GM12878 (cell line): ENCODE results near the gene KIF14. TPM values are rescaled to one million over a fixed set of nuclear protein-coding genes. Genes with fewer than 3 reads are reported as not detected.

Experiments
- ATAC-seq: fragments of 200-7000 bp; cut with Tn5 transposase; 3 replicates; pipeline ENCODE4 v1.9.1; 2020; ENCODE audit warnings: mild to moderate bottlenecking, moderate library complexity
- BruUV-seq: library from RNA; stranded (reverse); fragments of 400-500 nt; replicated peaks from 2 replicates; lab custom pipeline; 2021; lab: Mats Ljungman, UMichigan
- CTCF ChIA-PET: fragments of 300-600 bp; sonication (Branson Sonifier 250); formaldehyde crosslinking; extraction: SDS; loops from one replicate; lab custom pipeline; 2021; ENCODE audit warnings: inconsistent platforms; lab: Yijun Ruan, JAX
- POLR2A ChIA-PET: fragments of 350-600 bp; formaldehyde crosslinking; extraction: SDS; loops from one replicate; lab custom pipeline; 2021; ENCODE audit warnings: inconsistent platforms; lab: Charles Lee
- RAD21 ChIA-PET: fragments of 300-600 bp; sonication (Branson Sonifier 250); formaldehyde crosslinking; loops from one replicate; lab custom pipeline; 2023; ENCODE audit warnings: antibody characterized with exemption; ENCODE audit not compliant: unreplicated experiment; lab: Charles Lee
- SMC1A ChIA-PET: fragments of 300-600 bp; sonication (Branson Sonifier 250); formaldehyde crosslinking; loops from one replicate; lab custom pipeline; 2023; ENCODE audit not compliant: unreplicated experiment, uncharacterized antibody; lab: Charles Lee
- DNase-seq: peaks from one replicate; pipeline ENCODE4 v3.0.0-alpha.2; 2011; ENCODE audit warnings: low read depth, low spot score
- FAIRE-seq: peaks from 3 replicates; lab custom pipeline; 2011; peaks lifted over from hg19 to GRCh38; lab: Jason Lieb, UNC
- H2AFZ ChIP-seq: 2 replicates; pipeline ENCODE4 v1.6.0; 2011; ENCODE audit warnings: low read depth, low read length, control low read depth; ENCODE audit not compliant: control insufficient read depth
- H3K27ac ChIP-seq: 2 replicates; pipeline ENCODE4 v1.5.1; 2011; ENCODE audit warnings: control low read depth; ENCODE audit not compliant: control insufficient read depth, insufficient read depth
- H3K27me3 ChIP-seq, 2 experiments: replicated peaks in 1 of 2; 2 replicates each; pipeline versions ENCODE4 v1.6.0 to v1.6.1; 2011; ENCODE audit warnings: low read length in 1 of 2; ENCODE audit not compliant: control insufficient read depth in 2 of 2, insufficient read depth in 2 of 2
- H3K36me3 ChIP-seq, 2 experiments: 2 replicates each; pipeline ENCODE4 v1.5.1; 2011; ENCODE audit warnings: low read length in 1 of 2; ENCODE audit not compliant: control insufficient read depth in 2 of 2, insufficient read depth in 2 of 2
- H3K4me1 ChIP-seq: 2 replicates; pipeline ENCODE4 v1.6.1; 2011; ENCODE audit warnings: mild to moderate bottlenecking, low read length, moderate library complexity, mixed read lengths; ENCODE audit not compliant: control insufficient read depth, insufficient read depth
- H3K4me2 ChIP-seq: 2 replicates; pipeline ENCODE4 v1.6.0; 2011; ENCODE audit warnings: control low read depth; ENCODE audit not compliant: control insufficient read depth, insufficient read depth
- H3K4me3 ChIP-seq: fragments of 200-600 bp; sonication (generic); 2 replicates; pipeline ENCODE4 v1.5.1; 2016
- H3K79me2 ChIP-seq: 2 replicates; pipeline ENCODE4 v1.6.0; 2011; ENCODE audit warnings: low read length; ENCODE audit not compliant: control insufficient read depth, insufficient read depth
- H3K9ac ChIP-seq: 2 replicates; pipeline ENCODE4 v1.8.0; 2011; ENCODE audit warnings: low read length, control low read depth, mixed read lengths; ENCODE audit not compliant: control insufficient read depth, insufficient read depth
- H3K9me3 ChIP-seq: replicated peaks from 3 replicates; pipeline ENCODE4 v1.5.1; 2011; ENCODE audit warnings: mild to moderate bottlenecking, low read length; ENCODE audit not compliant: control insufficient read depth, insufficient read depth
- H4K20me1 ChIP-seq: 2 replicates; pipeline ENCODE4 v1.6.0; 2011; ENCODE audit not compliant: control insufficient read depth, insufficient read depth
- CHD1 ChIP-seq: IDR thresholded peaks from 2 replicates; pipeline ENCODE4 v1.6.1; 2012; ENCODE audit warnings: low read depth, low read length, improper control_type of control experiment
- CREB1 ChIP-seq: IDR thresholded peaks from 2 replicates; pipeline ENCODE4 v1.6.1; 2012; ENCODE audit warnings: low read depth, mild to moderate bottlenecking, inconsistent platforms
- ETV6 ChIP-seq, 2 experiments: fragments of 450-650 bp in 1 of 2; IDR thresholded peaks in 1 of 2; conservative IDR thresholded peaks in 1 of 2; 2 replicates each; pipeline ENCODE4 v1.6.1; 2014; ENCODE audit warnings: antibody characterized with exemption in 1 of 2, borderline replicate concordance in 1 of 2, low read depth in 1 of 2, mild to moderate bottlenecking in 1 of 2, moderate library complexity in 1 of 2
- FOXK2 ChIP-seq: fragments of 450-650 bp; IDR thresholded peaks from 2 replicates; pipeline ENCODE4 v1.6.1; 2017; ENCODE audit warnings: mild to moderate bottlenecking, moderate library complexity
- GATAD2B ChIP-seq: fragments of 450-650 bp; conservative IDR thresholded peaks from 2 replicates; pipeline ENCODE4 v1.6.1; 2017; ENCODE audit warnings: low read depth, mild to moderate bottlenecking, moderate library complexity
- HDAC2 ChIP-seq: fragments of 200-600 bp; sonication (generic); IDR thresholded peaks from 2 replicates; pipeline ENCODE4 v1.6.1; 2017
- JUNB ChIP-seq: IDR thresholded peaks from 2 replicates; pipeline ENCODE4 v1.6.1; 2016; ENCODE audit warnings: antibody characterized with exemption, mild to moderate bottlenecking
- NR2F1 ChIP-seq: fragments of 450-650 bp; conservative IDR thresholded peaks from 2 replicates; pipeline ENCODE4 v1.6.1; 2017; ENCODE audit warnings: mild to moderate bottlenecking
- POLR2AphosphoS2 ChIP-seq: IDR thresholded peaks from 2 replicates; pipeline ENCODE4 v1.6.1; 2011; ENCODE audit warnings: low read depth, mild to moderate bottlenecking, low read length, improper control_type of control experiment, moderate library complexity
- SMAD5 ChIP-seq: IDR thresholded peaks from 2 replicates; pipeline ENCODE4 v1.6.1; 2016; ENCODE audit warnings: antibody characterized with exemption, low read depth
- STAT1 ChIP-seq: fragments of 450-650 bp; conservative IDR thresholded peaks from 2 replicates; pipeline ENCODE4 v1.6.1; 2014; ENCODE audit warnings: antibody characterized with exemption, mild to moderate bottlenecking
- YY1 ChIP-seq: IDR thresholded peaks from 2 replicates; pipeline ENCODE4 v1.6.1; 2011; ENCODE audit warnings: low read depth, mild to moderate bottlenecking, low read length
- ZNF622 ChIP-seq: fragments of 450-650 bp; IDR thresholded peaks from 2 replicates; pipeline ENCODE4 v1.6.1; 2017; ENCODE audit warnings: mild to moderate bottlenecking, inconsistent platforms
- WGBS: methylation state at CpG from one replicate; pipeline ENCODE4 v1.1.6; 2016; ENCODE audit warnings: low lambda C conversion rate; ENCODE audit not compliant: insufficient replicate concordance, insufficient coverage; ENCODE audit errors: missing lambda C conversion rate; 5-methylcytosine and 5-hydroxymethylcytosine counted together
- in situ Hi-C: fragments of 300-500 bp; cut with MboI; formaldehyde crosslinking; loops from 9 replicates; pipeline ENCODE4 v1.14.3; 2018; ENCODE audit warnings: mixed read lengths
- intact Hi-C: fragments of 100-400 bp; cut with micrococcal nuclease; formaldehyde crosslinking; loops from one replicate; pipeline ENCODE4 v1.14.2; 2022; ENCODE audit not compliant: unreplicated experiment
- polyA plus RNA-seq, 11 experiments: library from polyadenylated mRNA; depleted of rRNA in 4 of 11; unstranded in 6 of 11; stranded (reverse) in 5 of 11; fragments of >200 nt; fragmentation: Nextera tagmentation in 4 of 11; fragmentation: Illumina TruSeq in 1 of 11; extraction: Ambion mirVana in 4 of 11; extraction: Trizol in 1 of 11; gene quantifications; 1 replicate in 1 of 11; 2 replicates in 10 of 11; pipeline versions ENCODE4 v1.2.1 to v1.2.3, GENCODE V29; 2011 to 2016; ENCODE audit warnings: inconsistent platforms in 2 of 11, missing spikeins in 2 of 11, low read depth in 1 of 11
- total RNA-seq, 4 experiments: library from RNA; depleted of rRNA in 3 of 4; stranded (reverse); fragments of >200 nt in 3 of 4; fragmentation: Illumina TruSeq in 1 of 4; extraction: Trizol in 1 of 4; gene quantifications; 2 replicates each; pipeline versions ENCODE4 v1.2.1 to v1.2.3, GENCODE V29; 2013 to 2021
- TF ChIP-seq, protein P1 (sequence below): fragments of 450-650 bp; IDR thresholded peaks from 2 replicates; pipeline ENCODE4 v1.6.1; 2018; ENCODE audit warnings: mild to moderate bottlenecking, low read depth, moderate library complexity; ENCODE audit not compliant: partially characterized antibody
- TF ChIP-seq, protein P2 (sequence below): IDR thresholded peaks from 2 replicates; pipeline ENCODE4 v1.6.1; 2012; ENCODE audit warnings: improper control_type of control experiment, low read depth, low read length; ENCODE audit not compliant: insufficient replicate concordance

The KIF14 gene
- total and polyA plus RNA-seq, 10 of the 15 experiments (the other 5 are each of a cell fraction or from before 2014, with no cell fraction given), result 6.8 to 25.5 (median 14.4) TPM

DNA sequence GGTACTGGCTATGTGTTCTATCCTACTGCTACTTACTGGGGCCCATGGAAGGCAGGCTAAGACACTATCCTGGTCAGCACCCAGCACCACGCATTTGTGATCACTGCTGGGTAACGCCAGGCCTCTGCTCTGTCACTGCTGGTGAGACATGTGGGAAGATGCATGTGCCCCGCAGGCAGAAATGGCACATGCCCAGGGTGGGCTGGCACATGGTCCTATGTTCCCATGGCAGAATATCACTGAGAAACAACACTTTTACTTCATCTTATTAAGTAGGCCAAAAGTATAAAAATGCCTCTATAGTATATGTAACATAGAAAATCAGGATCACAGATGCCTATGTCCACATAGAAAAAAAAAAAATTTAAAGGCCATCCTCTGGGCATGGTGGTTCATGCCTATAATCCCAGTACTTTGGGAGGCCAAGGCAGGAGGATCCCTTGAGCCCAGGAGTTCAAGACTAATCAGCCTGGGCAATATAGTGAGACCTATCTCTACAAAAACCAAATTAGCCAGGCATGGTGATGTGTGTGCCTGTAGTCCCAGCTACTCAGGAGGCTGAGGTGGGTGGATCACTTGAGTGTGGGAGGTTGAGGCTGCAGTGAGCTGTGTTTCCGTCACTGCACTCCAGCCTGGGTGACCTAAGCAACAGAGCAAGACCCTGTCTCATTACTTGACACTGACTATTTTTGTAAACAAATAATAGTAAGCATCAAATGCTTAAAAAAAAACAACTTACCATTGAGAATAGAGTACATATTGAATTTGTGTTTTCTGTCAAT, 37.7 kb upstream of the KIF14 start:
- H3K79me2 ChIP-seq, result no peaks in the 10 kb centered on the region; the same call in 1 of the 2 replicates
- no peak for ATAC-seq
- peaks cover 27% of the 10 kb centered on the region for H3K4me1 ChIP-seq
- H3K27me3 ChIP-seq, result no peaks in the 10 kb centered on the region
- intact Hi-C loops (no loop called here), in situ Hi-C loops (no loop called here)
- 97% methylated on average over 4 of the region's 4 CpGs for WGBS
- no peak overlapping the region for H3K4me3 ChIP-seq
- no peak overlapping the region for H3K9ac ChIP-seq
- H3K4me2 ChIP-seq, result no peak overlapping the region
- H4K20me1 ChIP-seq, result no peaks in the 10 kb centered on the region
- H2AFZ ChIP-seq, result no peak overlapping the region
- DNase-seq, result no peak
- RAD21 ChIA-PET, result no interaction called here
- peaks cover 5 to 22% of the 10 kb centered on the region in 2 experiments for H3K36me3 ChIP-seq
- SMC1A ChIA-PET, result interaction anchor here (0.9 to 6.2 kb wide), 5 partner anchors 9 to 143 kb away, joined by 3 to 31 read pairs (median 4); partner anchors contain the start of gene DDX59
- H3K9me3 ChIP-seq, result no peaks in the 10 kb centered on the region
- no TSS peak for BruUV-seq
- no peak for FAIRE-seq
- POLR2A ChIA-PET, result interaction anchor here (0.9 to 3.4 kb wide), 4 partner anchors 9 to 16 kb away, joined by 5 to 10 read pairs (median 6); partner anchors contain the start of gene DDX59
- CTCF ChIA-PET, result interaction anchor here (1.2 kb wide), 1 partner anchor 36 kb away, joined by 5 read pairs; no protein-coding TSS in a partner anchor
- H3K27ac ChIP-seq, result no peak overlapping the region
- TF ChIP-seq JUNB (no peak), YY1 (no peak), FOXK2 (no peak), CHD1 (no peak), CREB1 (no peak), SMAD5 (no peak), NR2F1 (no peak), ZNF622 (no peak), HDAC2 (no peak), GATAD2B (no peak), STAT1 (no peak), ETV6 (conservative IDR thresholded peaks at IDR 0.05 in 1 of 2, IDR thresholded peaks at IDR 0.05 in 1 of 2; ENCODE audit: borderline replicate concordance in 1 of 2, low read depth in 1 of 2) (no peak), POLR2AphosphoS2 (no peak)
- TF ChIP-seq, protein P1, sequence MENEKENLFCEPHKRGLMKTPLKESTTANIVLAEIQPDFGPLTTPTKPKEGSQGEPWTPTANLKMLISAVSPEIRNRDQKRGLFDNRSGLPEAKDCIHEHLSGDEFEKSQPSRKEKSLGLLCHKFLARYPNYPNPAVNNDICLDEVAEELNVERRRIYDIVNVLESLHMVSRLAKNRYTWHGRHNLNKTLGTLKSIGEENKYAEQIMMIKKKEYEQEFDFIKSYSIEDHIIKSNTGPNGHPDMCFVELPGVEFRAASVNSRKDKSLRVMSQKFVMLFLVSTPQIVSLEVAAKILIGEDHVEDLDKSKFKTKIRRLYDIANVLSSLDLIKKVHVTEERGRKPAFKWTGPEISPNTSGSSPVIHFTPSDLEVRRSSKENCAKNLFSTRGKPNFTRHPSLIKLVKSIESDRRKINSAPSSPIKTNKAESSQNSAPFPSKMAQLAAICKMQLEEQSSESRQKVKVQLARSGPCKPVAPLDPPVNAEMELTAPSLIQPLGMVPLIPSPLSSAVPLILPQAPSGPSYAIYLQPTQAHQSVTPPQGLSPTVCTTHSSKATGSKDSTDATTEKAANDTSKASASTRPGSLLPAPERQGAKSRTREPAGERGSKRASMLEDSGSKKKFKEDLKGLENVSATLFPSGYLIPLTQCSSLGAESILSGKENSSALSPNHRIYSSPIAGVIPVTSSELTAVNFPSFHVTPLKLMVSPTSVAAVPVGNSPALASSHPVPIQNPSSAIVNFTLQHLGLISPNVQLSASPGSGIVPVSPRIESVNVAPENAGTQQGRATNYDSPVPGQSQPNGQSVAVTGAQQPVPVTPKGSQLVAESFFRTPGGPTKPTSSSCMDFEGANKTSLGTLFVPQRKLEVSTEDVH, result no peak
- TF ChIP-seq, protein P2, sequence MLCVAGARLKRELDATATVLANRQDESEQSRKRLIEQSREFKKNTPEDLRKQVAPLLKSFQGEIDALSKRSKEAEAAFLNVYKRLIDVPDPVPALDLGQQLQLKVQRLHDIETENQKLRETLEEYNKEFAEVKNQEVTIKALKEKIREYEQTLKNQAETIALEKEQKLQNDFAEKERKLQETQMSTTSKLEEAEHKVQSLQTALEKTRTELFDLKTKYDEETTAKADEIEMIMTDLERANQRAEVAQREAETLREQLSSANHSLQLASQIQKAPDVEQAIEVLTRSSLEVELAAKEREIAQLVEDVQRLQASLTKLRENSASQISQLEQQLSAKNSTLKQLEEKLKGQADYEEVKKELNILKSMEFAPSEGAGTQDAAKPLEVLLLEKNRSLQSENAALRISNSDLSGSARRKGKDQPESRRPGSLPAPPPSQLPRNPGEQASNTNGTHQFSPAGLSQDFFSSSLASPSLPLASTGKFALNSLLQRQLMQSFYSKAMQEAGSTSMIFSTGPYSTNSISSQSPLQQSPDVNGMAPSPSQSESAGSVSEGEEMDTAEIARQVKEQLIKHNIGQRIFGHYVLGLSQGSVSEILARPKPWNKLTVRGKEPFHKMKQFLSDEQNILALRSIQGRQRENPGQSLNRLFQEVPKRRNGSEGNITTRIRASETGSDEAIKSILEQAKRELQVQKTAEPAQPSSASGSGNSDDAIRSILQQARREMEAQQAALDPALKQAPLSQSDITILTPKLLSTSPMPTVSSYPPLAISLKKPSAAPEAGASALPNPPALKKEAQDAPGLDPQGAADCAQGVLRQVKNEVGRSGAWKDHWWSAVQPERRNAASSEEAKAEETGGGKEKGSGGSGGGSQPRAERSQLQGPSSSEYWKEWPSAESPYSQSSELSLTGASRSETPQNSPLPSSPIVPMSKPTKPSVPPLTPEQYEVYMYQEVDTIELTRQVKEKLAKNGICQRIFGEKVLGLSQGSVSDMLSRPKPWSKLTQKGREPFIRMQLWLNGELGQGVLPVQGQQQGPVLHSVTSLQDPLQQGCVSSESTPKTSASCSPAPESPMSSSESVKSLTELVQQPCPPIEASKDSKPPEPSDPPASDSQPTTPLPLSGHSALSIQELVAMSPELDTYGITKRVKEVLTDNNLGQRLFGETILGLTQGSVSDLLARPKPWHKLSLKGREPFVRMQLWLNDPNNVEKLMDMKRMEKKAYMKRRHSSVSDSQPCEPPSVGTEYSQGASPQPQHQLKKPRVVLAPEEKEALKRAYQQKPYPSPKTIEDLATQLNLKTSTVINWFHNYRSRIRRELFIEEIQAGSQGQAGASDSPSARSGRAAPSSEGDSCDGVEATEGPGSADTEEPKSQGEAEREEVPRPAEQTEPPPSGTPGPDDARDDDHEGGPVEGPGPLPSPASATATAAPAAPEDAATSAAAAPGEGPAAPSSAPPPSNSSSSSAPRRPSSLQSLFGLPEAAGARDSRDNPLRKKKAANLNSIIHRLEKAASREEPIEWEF, result no peak
